ENCODE measurements around the gene KLHL29.

KLHL29 gene

GRCh38 chr2:23690421-23691105 is 305.6 kb downstream of the KLHL29 start:
- TF ChIP-seq, protein P1, sequence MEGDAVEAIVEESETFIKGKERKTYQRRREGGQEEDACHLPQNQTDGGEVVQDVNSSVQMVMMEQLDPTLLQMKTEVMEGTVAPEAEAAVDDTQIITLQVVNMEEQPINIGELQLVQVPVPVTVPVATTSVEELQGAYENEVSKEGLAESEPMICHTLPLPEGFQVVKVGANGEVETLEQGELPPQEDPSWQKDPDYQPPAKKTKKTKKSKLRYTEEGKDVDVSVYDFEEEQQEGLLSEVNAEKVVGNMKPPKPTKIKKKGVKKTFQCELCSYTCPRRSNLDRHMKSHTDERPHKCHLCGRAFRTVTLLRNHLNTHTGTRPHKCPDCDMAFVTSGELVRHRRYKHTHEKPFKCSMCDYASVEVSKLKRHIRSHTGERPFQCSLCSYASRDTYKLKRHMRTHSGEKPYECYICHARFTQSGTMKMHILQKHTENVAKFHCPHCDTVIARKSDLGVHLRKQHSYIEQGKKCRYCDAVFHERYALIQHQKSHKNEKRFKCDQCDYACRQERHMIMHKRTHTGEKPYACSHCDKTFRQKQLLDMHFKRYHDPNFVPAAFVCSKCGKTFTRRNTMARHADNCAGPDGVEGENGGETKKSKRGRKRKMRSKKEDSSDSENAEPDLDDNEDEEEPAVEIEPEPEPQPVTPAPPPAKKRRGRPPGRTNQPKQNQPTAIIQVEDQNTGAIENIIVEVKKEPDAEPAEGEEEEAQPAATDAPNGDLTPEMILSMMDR (IDR thresholded peaks at IDR 0.05; ENCODE audit: borderline replicate concordance, insufficient read depth, low read depth, low read length) = no peak

GRCh38 chr2:23691106-23691470 is 306.1 kb downstream of the KLHL29 start:
- TF ChIP-seq, protein P1 (IDR thresholded peaks at IDR 0.05; ENCODE audit: borderline replicate concordance, insufficient read depth, low read depth, low read length) = no peak
- H3K4me3 ChIP-seq (ENCODE audit: low read depth, low read length) = no peak overlapping the region

More at GRCh38 chr2:23690421-23691105, 305.6 kb downstream of the KLHL29 start:
- H3K4me3 ChIP-seq (ENCODE audit: low read depth, low read length) = no peak overlapping the region

DNA sequence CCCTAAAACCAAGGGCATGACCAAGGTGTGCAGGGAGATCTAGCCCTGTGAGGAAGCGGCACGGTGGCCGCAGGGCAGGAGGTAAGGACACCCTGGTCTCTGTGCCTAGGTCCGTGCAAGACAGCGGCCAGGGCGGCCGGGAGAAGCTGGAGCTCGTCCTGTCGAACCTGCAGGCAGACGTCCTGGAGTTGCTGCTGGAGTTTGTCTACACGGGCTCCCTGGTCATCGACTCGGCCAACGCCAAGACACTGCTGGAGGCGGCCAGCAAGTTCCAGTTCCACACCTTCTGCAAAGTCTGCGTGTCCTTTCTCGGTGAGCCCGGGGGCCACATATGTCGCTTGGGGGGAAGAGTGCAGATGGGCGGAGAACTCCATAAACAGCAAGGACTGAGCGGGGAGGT is 306.6 kb downstream of the KLHL29 start:
- H3K4me3 ChIP-seq (ENCODE audit: low read depth, low read length) = no peak overlapping the region
- TF ChIP-seq, protein P1 (IDR thresholded peaks at IDR 0.05; ENCODE audit: borderline replicate concordance, insufficient read depth, low read depth, low read length) = no peak

GRCh38 chr2:23692263-23692662 is 307.3 kb downstream of the KLHL29 start:
- H3K4me3 ChIP-seq (ENCODE audit: low read depth, low read length) = no peak overlapping the region
- TF ChIP-seq, protein P1 (IDR thresholded peaks at IDR 0.05; ENCODE audit: borderline replicate concordance, insufficient read depth, low read depth, low read length) = no peak

GRCh38 chr2:23692851-23693605 is 308.0 kb downstream of the KLHL29 start:
- TF ChIP-seq, protein P1 (IDR thresholded peaks at IDR 0.05; ENCODE audit: borderline replicate concordance, insufficient read depth, low read depth, low read length) = no peak
- no peak overlapping the region for H3K4me3 ChIP-seq (ENCODE audit: low read depth, low read length)

- TF ChIP-seq, protein P1 (IDR thresholded peaks at IDR 0.05; ENCODE audit: borderline replicate concordance, insufficient read depth, low read depth, low read length) = no peak
- H3K4me3 ChIP-seq (ENCODE audit: low read depth, low read length) = no peak overlapping the region
Observed at GRCh38 chr2:23693606-23693951, 308.6 kb downstream of the KLHL29 start.
